Activated CD4-positive, alpha-beta memory T cell treated with anti-CD3 and anti-CD28 coated beads for 36 hours (primary cell): ENCODE results near the gene KCNJ10. TPM values are rescaled to one million over a fixed set of nuclear protein-coding genes. Genes with fewer than 3 reads are reported as not detected.

Source experiments
- CTCF ChIA-PET: fragments of 350-600 bp; sonication (Branson Sonifier 250); formaldehyde crosslinking; loops from one replicate; lab custom pipeline; 2021; ENCODE audit warnings: antibody characterized with exemption, inconsistent platforms; lab: Charles Lee
- POLR2A ChIA-PET: fragments of 350-600 bp; sonication (Branson Sonifier 250); formaldehyde crosslinking; loops from one replicate; lab custom pipeline; 2021; ENCODE audit warnings: antibody characterized with exemption; lab: Charles Lee
- DNase-seq: peaks from one replicate; pipeline ENCODE4 v3.0.0-alpha.2; 2020
- H3K27ac Mint-ChIP-seq: one replicate; pipeline ENCODE4 v1.8.0; 2021; ENCODE audit warnings: mixed read lengths
- H3K27me3 Mint-ChIP-seq: one replicate; pipeline ENCODE4 v1.8.0; 2021; ENCODE audit warnings: mixed read lengths
- H3K36me3 Mint-ChIP-seq: one replicate; pipeline ENCODE4 v1.8.0; 2021; ENCODE audit warnings: mixed read lengths
- H3K4me1 Mint-ChIP-seq: one replicate; pipeline ENCODE4 v1.8.0; 2021; ENCODE audit warnings: low read depth, mixed read lengths
- H3K4me3 Mint-ChIP-seq: one replicate; pipeline ENCODE4 v1.8.0; 2021; ENCODE audit warnings: mild to moderate bottlenecking, mixed read lengths
- H3K9me3 Mint-ChIP-seq: one replicate; pipeline ENCODE4 v1.8.0; 2021; ENCODE audit warnings: mixed read lengths
- intact Hi-C: fragments of 100-400 bp; cut with micrococcal nuclease; formaldehyde crosslinking; loops from one replicate; pipeline ENCODE4 v1.15.1; 2023
- total RNA-seq, 2 experiments: library from RNA; stranded (reverse); gene quantifications; one replicate each; pipeline ENCODE4 v1.2.3, GENCODE V29; 2021

KCNJ10 gene
- total RNA-seq, 2 experiments from 2014 or later = not detected

DNA sequence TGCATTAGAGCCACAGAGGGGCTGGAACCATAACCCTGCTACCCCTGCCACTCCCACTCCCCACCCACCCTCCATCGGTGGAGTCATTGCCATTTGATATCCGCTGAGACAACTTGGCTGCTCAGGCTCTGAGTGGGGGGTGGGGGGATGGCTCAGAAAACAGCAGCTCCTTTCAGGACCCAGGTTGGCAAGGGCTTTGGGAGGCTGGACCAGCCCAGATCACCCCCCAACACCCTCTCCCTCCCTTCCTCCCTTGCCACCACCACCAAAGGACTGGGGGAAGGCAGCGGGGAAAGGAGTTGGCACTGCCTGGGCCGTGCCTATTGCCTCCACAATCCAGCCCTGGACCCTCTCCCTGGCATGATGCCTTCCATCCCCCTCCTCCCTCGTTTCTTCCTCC, 1.7 kb downstream of the KCNJ10 start:
- DNase-seq = no peak
- H3K9me3 Mint-ChIP-seq = no peaks in the 10 kb centered on the region
- H3K27me3 Mint-ChIP-seq = peaks cover 35% of the 10 kb centered on the region
- no peaks in the 10 kb centered on the region for H3K36me3 Mint-ChIP-seq
- POLR2A ChIA-PET = no interaction called here
- intact Hi-C loops = no loop called here
- H3K4me3 Mint-ChIP-seq = no peak overlapping the region
- peaks cover 18% of the 10 kb centered on the region for H3K4me1 Mint-ChIP-seq
- CTCF ChIA-PET = interaction anchor here (0.7 to 40.4 kb wide), 2 partner anchors 11 to 223 kb away, joined by 3 to 615 read pairs; partner anchors contain the start of genes KCNJ10 and KCNJ9
- H3K27ac Mint-ChIP-seq = no peak overlapping the region

DNA sequence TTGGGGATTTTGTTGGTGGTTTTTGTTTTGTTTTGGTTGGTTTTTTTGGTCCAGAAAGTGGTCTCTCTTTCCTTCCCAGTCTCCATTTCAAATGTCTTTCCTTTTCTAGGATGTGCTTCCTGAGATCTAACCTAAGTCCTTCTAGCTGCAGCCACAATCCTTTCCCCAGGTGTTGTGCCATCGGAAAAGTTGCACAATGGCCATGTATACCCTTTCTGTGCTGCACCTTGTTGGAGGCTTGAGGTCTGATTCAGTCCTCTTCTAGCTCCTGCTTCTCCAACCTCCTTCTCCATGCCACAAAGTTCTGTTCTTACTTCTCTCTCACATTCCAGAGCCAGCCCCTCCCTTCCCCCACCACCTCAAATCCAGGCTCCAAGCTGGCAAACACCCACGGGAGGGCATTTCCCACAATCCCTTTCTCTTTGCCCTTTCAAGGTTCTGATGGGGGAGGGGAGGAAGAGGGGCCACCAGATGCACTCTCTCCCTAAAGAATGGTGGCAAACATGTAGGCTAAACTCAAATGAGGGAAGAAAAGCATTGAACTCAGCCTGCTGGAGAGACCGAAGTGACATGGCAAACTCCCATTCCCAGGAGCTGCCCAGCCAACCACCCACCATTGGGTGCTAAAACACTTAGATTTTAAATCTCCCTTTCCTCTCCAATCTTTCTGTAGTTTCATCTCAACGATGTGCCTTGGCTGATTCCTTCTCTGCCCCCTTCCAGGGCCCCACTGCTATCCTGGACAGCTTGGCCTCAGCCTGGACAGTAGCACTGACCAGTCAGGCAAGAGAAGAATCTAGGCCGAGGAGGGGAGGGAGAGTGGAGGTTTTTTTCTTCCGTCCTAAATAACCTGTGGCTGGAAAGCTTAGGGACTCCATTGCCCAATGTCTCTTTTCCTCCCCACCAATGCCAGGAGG, 2.9 kb downstream of the KCNJ10 start:
- CTCF ChIA-PET = interaction anchor here (1.5 to 40.4 kb wide), 2 partner anchors 13 to 21 kb away, joined by 5 to 615 read pairs; partner anchors contain the start of genes KCNJ10 and KCNJ9
- Mint-ChIP-seq H3K36me3 (no peaks in the 10 kb centered on the region), H3K27me3 (peaks cover 30% of the 10 kb centered on the region), H3K9me3 (no peaks in the 10 kb centered on the region), H3K4me3 (no peak overlapping the region), H3K4me1 (peaks cover 18% of the 10 kb centered on the region), H3K27ac (no peak overlapping the region)
- intact Hi-C loops = no loop called here
- POLR2A ChIA-PET = no interaction called here
- no peak for DNase-seq

DNA sequence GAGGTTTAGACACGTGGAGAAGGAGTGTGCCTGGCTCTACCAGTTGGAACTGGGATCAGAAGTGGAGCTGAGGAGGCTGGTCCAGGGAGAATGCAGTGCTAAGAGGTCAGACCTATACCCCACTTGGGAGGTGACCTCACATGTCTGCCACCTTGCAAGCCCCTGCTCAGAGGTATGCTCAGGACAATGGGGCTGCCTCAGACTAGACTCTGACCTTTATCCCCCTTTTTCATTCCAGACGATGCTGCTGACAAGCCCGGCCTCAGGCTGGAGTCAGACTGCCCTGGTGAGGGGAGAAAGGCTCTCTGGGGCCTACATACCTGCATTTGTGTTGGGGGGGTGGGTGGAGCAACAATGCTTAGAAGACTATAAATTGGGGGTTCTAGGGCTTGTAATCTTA, 5.2 kb downstream of the KCNJ10 start:
- Mint-ChIP-seq H3K9me3 (no peaks in the 10 kb centered on the region), H3K4me3 (no peak overlapping the region), H3K27me3 (peaks cover 16% of the 10 kb centered on the region), H3K27ac (no peak overlapping the region), H3K36me3 (no peaks in the 10 kb centered on the region), H3K4me1 (peaks cover 2% of the 10 kb centered on the region)
- DNase-seq = no peak
- POLR2A ChIA-PET = no interaction called here
- CTCF ChIA-PET = interaction anchor here (2.7 to 40.4 kb wide), 2 partner anchors 15 to 18 kb away, joined by 9 to 615 read pairs; partner anchors contain the start of genes KCNJ10 and KCNJ9
- intact Hi-C loops = no loop called here

DNA sequence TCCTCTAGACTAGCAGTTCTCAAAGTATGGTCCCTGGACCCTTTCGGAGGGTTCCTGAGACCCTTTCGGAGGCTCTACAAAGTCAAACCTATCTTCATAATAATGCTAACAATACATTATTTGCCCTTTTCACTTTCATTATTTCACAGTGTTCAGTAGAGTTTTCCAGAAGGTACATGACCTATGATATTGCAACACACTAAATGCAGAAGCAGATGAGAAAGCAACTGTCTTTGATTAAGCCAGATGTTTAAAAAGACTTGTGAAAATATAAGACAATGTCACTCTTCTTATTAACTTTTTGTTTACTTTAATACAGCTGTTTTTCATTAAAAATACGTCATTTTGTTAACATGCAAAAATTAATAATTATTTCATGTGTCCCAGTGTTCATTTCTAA, 5.8 kb downstream of the KCNJ10 start:
- Mint-ChIP-seq H3K9me3 (no peaks in the 10 kb centered on the region), H3K4me3 (no peak overlapping the region), H3K27ac (no peak overlapping the region), H3K27me3 (peaks cover 11% of the 10 kb centered on the region), H3K36me3 (no peaks in the 10 kb centered on the region), H3K4me1 (no peaks in the 10 kb centered on the region)
- ChIA-PET CTCF (interaction anchor here (2.7 to 40.4 kb wide), 2 partner anchors 15 to 18 kb away, joined by 9 to 615 read pairs; partner anchors contain the start of genes KCNJ10 and KCNJ9), POLR2A (no interaction called here)
- intact Hi-C loops = no loop called here
- no peak for DNase-seq

DNA sequence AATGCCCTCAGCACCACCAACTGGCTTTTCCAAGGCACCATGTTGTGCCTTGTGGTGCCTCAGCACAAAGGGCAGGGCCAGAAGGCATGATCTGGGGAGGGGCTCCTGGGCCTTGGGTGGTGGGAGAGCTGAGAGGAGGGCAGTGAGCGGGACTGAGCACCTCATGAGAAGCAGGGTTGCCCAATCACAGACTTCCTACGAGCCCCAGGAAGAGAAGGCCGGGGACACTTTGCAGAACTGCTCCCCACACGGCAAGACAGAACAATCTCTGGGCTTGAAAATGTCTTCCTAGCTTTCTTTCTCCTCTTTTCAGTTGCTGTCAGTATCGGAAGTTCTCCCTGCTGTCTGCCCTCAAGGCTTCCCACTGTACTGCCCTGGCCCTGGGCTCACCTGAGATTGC, 6.8 kb downstream of the KCNJ10 start:
- ChIA-PET CTCF (interaction anchor here (2.7 to 40.4 kb wide), 2 partner anchors 16 to 17 kb away, joined by 9 to 615 read pairs; partner anchors contain the start of genes KCNJ10 and KCNJ9), POLR2A (no interaction called here)
- H3K4me3 Mint-ChIP-seq = no peak overlapping the region
- intact Hi-C loops = no loop called here
- no peak overlapping the region for H3K27ac Mint-ChIP-seq
- H3K36me3 Mint-ChIP-seq = no peaks in the 10 kb centered on the region
- H3K4me1 Mint-ChIP-seq = no peaks in the 10 kb centered on the region
- H3K27me3 Mint-ChIP-seq = peaks cover 8% of the 10 kb centered on the region
- no peaks in the 10 kb centered on the region for H3K9me3 Mint-ChIP-seq
- no peak for DNase-seq

DNA sequence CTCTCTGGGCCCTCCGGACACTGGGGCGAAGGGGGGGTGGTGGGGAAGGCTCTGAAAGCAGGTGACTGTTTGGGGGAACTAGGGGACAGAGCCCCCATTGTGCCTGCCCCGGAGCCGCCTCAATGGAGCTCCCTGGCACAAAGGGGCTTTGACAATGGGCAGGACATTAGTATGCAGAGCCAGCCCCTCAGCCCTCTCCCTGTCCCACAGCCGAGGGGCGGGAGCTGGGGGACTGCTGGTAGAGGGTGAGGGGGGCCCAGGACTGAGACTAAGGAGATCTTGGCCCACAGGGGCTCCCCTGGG, 7.8 kb downstream of the KCNJ10 start:
- no peaks in the 10 kb centered on the region for H3K36me3 Mint-ChIP-seq
- H3K9me3 Mint-ChIP-seq = no peaks in the 10 kb centered on the region
- peaks cover 12% of the 10 kb centered on the region for H3K27me3 Mint-ChIP-seq
- ChIA-PET CTCF (interaction anchor here (2.7 to 40.4 kb wide), 2 partner anchors 16 to 17 kb away, joined by 9 to 615 read pairs; partner anchors contain the start of genes KCNJ10 and KCNJ9), POLR2A (no interaction called here)
- intact Hi-C loops = no loop called here
- no peak overlapping the region for H3K27ac Mint-ChIP-seq
- no peaks in the 10 kb centered on the region for H3K4me1 Mint-ChIP-seq
- no peak for DNase-seq
- no peak overlapping the region for H3K4me3 Mint-ChIP-seq

DNA sequence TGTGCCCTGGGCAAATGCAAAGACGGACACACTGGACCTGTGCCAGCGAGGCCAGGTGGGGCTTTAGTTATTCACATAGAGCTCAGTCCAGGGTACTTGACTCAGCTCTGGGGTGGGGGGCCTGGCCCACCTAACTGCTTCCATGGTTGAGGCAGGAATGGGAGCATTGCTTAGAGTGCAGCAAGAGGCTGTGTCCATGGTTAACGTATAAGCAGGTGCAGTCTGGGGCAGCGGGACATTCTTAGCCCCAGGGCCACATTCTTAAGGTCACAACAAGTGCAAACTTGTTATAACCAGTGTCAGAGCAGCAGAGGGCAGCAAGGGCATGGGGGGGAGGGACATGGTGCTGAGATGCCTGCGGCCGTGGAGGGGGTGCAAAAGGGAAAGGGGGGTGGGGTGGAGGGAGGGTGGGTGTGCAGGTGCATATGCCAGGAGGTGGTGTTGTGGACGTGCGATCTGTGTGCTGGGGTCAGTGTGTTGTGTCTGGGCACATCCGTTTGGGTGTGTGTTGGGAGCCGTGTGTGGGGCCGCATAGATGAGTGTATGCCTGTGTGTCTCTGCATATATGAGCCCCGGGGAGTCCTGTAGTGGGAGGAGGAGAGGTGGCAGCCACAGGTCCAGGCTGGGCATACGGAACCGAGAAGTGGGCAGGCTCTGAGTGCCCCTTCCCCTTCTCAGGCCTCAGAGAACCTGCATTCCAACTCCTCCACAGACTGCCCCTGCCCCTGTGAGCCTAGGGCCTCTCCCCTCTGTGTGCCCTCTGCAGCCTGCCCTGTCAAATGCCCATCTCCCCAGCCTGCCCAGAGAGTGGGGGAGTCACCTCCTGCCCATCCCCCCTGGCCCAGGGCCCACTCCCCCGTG, 8.4 kb downstream of the KCNJ10 start:
- ChIA-PET POLR2A (no interaction called here), CTCF (interaction anchor here (1.1 to 40.4 kb wide), 2 partner anchors 15 to 18 kb away, joined by 3 to 615 read pairs; partner anchors contain the start of genes KCNJ10 and KCNJ9)
- DNase-seq = no peak
- H3K36me3 Mint-ChIP-seq = no peaks in the 10 kb centered on the region
- H3K27me3 Mint-ChIP-seq = peaks cover 12% of the 10 kb centered on the region
- no peak overlapping the region for H3K27ac Mint-ChIP-seq
- H3K4me1 Mint-ChIP-seq = no peaks in the 10 kb centered on the region
- no peak overlapping the region for H3K4me3 Mint-ChIP-seq
- H3K9me3 Mint-ChIP-seq = no peaks in the 10 kb centered on the region
- intact Hi-C loops = no loop called here

DNA sequence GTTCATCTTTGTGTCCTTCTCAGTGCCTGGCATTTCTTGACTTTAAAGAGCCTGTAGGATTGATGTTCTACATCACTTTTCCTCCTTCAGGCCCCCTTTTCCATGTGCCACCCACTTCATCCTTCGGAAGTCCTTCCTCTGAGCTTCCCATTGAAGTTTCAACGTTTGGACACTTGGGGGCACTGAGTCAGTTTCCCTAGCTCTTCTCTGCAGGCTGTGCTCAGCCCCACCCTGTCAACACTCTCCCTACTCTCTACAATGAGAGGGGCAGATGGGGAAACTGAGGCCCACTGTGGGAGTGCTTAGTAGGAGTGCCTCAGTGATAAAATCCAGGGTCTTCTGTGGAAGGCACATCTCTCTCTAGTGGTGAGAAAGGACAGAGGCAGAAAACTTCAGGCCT, 11.9 kb downstream of the KCNJ10 start:
- Mint-ChIP-seq H3K36me3 (no peaks in the 10 kb centered on the region), H3K27ac (no peak overlapping the region), H3K4me3 (no peak overlapping the region), H3K27me3 (peaks cover 30% of the 10 kb centered on the region), H3K4me1 (no peaks in the 10 kb centered on the region), H3K9me3 (no peaks in the 10 kb centered on the region)
- POLR2A ChIA-PET = no interaction called here
- DNase-seq = no peak
- CTCF ChIA-PET = interaction anchor here (0.6 to 40.4 kb wide), 3 partner anchors 11 to 79 kb away, joined by 3 to 615 read pairs (median 16); partner anchors contain the start of genes KCNJ10 and KCNJ9
- intact Hi-C loops = no loop called here

DNA sequence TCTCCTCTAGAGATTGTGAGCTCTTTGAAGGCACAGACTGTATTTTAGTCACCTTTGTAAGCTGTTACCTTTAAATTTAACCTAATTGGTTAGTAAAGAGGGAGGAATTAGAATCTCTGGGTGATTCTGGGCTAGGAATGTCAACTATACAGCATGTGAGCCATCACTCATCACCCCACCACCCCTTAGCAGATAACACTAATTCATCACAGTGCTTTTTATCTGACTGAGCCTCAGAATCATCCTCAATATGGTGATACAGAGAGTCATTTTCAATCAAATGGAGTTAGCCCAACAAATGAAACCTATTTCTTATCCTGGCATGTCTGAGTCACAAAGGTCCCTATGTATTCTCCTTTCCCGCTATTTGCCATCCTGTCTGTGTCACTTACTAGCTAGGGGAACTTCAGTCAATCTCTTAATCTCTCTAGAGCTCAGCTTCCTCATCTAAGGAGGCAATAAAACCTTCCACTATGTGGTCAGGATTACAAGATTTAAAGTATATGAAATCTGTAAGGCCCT, 13.3 kb downstream of the KCNJ10 start:
- Mint-ChIP-seq H3K36me3 (no peaks in the 10 kb centered on the region), H3K4me3 (no peak overlapping the region), H3K27ac (no peak overlapping the region), H3K9me3 (no peaks in the 10 kb centered on the region), H3K4me1 (no peaks in the 10 kb centered on the region), H3K27me3 (peaks cover 37% of the 10 kb centered on the region)
- no peak for DNase-seq
- intact Hi-C loops = no loop called here
- CTCF ChIA-PET = interaction anchor here (40.4 kb wide), 1 partner anchor 23 kb away, joined by 615 read pairs; the partner anchor contains the start of genes KCNJ10 and KCNJ9
- POLR2A ChIA-PET = no interaction called here

DNA sequence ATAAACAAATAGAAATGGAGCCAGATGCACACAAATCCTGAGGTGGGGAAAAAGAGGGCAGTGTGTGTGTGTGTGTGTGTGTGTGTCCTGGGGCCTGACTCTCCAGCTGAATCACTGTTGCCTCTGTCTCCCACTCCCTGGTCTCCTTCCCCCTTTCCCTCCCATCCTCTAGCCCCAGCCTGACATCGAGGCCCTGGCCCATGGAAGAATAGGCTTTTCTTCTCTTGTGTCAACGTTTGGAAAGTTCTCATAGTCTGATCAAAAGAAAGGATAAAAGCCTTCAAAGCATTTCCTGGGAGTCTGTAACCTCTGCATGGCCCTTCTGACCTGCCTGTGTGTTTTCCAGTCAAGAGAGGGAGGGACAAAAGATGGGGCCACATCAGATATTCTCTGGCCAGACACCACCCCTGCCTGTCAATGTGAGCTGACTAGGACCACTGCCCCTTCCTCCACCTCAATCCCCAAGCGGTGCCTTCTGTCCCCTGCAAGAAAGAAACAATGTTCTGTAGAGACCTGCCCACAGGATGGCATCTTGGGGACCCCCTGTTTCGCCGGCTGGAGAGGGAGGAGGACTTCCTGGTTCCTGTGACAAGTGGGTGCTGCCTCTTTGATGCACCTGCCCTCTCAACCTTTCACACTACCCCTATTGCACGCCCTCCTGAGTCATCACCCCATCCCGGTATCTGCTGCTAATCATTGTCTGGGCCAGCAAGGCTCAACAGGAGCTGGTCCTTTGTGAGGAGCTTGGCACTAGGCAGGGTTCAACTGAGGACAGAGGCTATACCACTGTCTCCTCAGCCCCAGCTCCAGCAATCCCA, 16.2 kb downstream of the KCNJ10 start:
- no peaks in the 10 kb centered on the region for H3K36me3 Mint-ChIP-seq
- no peak overlapping the region for H3K27ac Mint-ChIP-seq
- no peaks in the 10 kb centered on the region for H3K9me3 Mint-ChIP-seq
- ChIA-PET CTCF (interaction anchor here (40.4 kb wide), 1 partner anchor 26 kb away, joined by 615 read pairs; the partner anchor contains the start of genes KCNJ10 and KCNJ9), POLR2A (no interaction called here)
- H3K27me3 Mint-ChIP-seq = peaks cover 41% of the 10 kb centered on the region
- no peaks in the 10 kb centered on the region for H3K4me1 Mint-ChIP-seq
- intact Hi-C loops = no loop called here
- no peak for DNase-seq
- no peak overlapping the region for H3K4me3 Mint-ChIP-seq

DNA sequence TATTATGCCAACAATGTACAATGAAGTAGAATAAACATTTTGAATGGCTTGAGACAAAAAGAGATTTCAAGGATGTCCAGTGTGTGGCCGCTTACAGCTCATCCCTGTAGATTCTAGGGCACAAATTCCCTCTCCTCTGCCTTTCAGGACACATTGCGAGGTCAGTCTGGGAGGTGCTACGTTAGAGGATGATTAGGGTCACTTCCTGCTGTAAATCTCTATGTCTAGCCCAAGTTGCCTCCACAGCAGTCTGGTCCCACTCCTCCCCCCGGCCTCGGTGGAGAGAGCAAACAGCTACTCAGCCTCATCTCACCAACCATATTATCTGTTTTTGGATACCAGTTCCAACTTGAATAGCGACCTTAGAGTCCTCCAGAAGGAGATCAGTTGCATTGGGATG, 17.0 kb downstream of the KCNJ10 start:
- Mint-ChIP-seq H3K4me1 (no peaks in the 10 kb centered on the region), H3K27me3 (peaks cover 35% of the 10 kb centered on the region), H3K9me3 (no peaks in the 10 kb centered on the region), H3K4me3 (no peak overlapping the region), H3K27ac (no peak overlapping the region), H3K36me3 (no peaks in the 10 kb centered on the region)
- intact Hi-C loops = no loop called here
- POLR2A ChIA-PET = no interaction called here
- CTCF ChIA-PET = interaction anchor here (40.4 kb wide), 1 partner anchor 27 kb away, joined by 615 read pairs; the partner anchor contains the start of genes KCNJ10 and KCNJ9
- DNase-seq = no peak
